Measurements from ENCODE around the gene KRTAP5-11.
"Not testable (repeated sequence)": the region's sequence is repeated elsewhere in the genome, so short reads cannot be mapped to it uniquely, and the experiment has no call there.

GRCh38 chr11:71582969-71583368 lies 294 bp upstream of the KRTAP5-11 start:
- TF ChIP-seq, protein P1, sequence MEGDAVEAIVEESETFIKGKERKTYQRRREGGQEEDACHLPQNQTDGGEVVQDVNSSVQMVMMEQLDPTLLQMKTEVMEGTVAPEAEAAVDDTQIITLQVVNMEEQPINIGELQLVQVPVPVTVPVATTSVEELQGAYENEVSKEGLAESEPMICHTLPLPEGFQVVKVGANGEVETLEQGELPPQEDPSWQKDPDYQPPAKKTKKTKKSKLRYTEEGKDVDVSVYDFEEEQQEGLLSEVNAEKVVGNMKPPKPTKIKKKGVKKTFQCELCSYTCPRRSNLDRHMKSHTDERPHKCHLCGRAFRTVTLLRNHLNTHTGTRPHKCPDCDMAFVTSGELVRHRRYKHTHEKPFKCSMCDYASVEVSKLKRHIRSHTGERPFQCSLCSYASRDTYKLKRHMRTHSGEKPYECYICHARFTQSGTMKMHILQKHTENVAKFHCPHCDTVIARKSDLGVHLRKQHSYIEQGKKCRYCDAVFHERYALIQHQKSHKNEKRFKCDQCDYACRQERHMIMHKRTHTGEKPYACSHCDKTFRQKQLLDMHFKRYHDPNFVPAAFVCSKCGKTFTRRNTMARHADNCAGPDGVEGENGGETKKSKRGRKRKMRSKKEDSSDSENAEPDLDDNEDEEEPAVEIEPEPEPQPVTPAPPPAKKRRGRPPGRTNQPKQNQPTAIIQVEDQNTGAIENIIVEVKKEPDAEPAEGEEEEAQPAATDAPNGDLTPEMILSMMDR (conservative IDR thresholded peaks at IDR 0.05; ENCODE audit: low read depth in 2 of 2): not testable (repeated sequence)
- TF ChIP-seq, protein P2, sequence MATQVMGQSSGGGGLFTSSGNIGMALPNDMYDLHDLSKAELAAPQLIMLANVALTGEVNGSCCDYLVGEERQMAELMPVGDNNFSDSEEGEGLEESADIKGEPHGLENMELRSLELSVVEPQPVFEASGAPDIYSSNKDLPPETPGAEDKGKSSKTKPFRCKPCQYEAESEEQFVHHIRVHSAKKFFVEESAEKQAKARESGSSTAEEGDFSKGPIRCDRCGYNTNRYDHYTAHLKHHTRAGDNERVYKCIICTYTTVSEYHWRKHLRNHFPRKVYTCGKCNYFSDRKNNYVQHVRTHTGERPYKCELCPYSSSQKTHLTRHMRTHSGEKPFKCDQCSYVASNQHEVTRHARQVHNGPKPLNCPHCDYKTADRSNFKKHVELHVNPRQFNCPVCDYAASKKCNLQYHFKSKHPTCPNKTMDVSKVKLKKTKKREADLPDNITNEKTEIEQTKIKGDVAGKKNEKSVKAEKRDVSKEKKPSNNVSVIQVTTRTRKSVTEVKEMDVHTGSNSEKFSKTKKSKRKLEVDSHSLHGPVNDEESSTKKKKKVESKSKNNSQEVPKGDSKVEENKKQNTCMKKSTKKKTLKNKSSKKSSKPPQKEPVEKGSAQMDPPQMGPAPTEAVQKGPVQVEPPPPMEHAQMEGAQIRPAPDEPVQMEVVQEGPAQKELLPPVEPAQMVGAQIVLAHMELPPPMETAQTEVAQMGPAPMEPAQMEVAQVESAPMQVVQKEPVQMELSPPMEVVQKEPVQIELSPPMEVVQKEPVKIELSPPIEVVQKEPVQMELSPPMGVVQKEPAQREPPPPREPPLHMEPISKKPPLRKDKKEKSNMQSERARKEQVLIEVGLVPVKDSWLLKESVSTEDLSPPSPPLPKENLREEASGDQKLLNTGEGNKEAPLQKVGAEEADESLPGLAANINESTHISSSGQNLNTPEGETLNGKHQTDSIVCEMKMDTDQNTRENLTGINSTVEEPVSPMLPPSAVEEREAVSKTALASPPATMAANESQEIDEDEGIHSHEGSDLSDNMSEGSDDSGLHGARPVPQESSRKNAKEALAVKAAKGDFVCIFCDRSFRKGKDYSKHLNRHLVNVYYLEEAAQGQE (IDR thresholded peaks at IDR 0.05; ENCODE audit: unreplicated experiment): not testable (repeated sequence)
- TF ChIP-seq POLR2AphosphoS5 (IDR thresholded peaks at IDR 0.05; ENCODE audit: low read depth); JUNB (IDR thresholded peaks at IDR 0.05; ENCODE audit: unreplicated experiment); EZH2 (IDR thresholded peaks at IDR 0.05; ENCODE audit: low read depth, unreplicated experiment); CREB1 (CRISPR knock-in tag; IDR thresholded peaks at IDR 0.05; ENCODE audit: low read depth): not testable (repeated sequence)
